Neuronal stem cell (in vitro differentiated cells): Measurements from ENCODE around the gene C1orf198.
A peak's percentile ranks its signal among the peaks of the same experiment; 100 is the strongest.

Experiments
- DNase-seq: peaks from one replicate; pipeline ENCODE4 v3.0.0-alpha.2; 2013; ENCODE audit warnings: low spot score
- H2AFZ ChIP-seq: one replicate; pipeline ENCODE4 v1.6.1; 2013; ENCODE audit warnings: mild to moderate bottlenecking, low read length, inconsistent platforms
- H2AK5ac ChIP-seq: 2 replicates; pipeline ENCODE4 v1.6.1; 2013; ENCODE audit warnings: low read depth, mild to moderate bottlenecking, inconsistent platforms, low read length, moderate library complexity, mixed read lengths
- H2BK120ac ChIP-seq: 2 replicates; pipeline ENCODE4 v1.6.1; 2013; ENCODE audit warnings: low read depth, mild to moderate bottlenecking, inconsistent platforms, low read length, moderate library complexity, mixed read lengths
- H2BK12ac ChIP-seq: one replicate; pipeline ENCODE4 v1.6.1; 2013; ENCODE audit warnings: low read length, inconsistent platforms
- H2BK15ac ChIP-seq: 2 replicates; pipeline ENCODE4 v1.6.1; 2013; ENCODE audit warnings: mild to moderate bottlenecking, low read length, inconsistent platforms, mixed read lengths
- H2BK5ac ChIP-seq: one replicate; pipeline ENCODE4 v1.6.1; 2013; ENCODE audit warnings: inconsistent platforms, mild to moderate bottlenecking, low read length, moderate library complexity
- H3K14ac ChIP-seq: one replicate; pipeline ENCODE4 v1.6.1; 2013; ENCODE audit warnings: low read length, inconsistent platforms
- H3K18ac ChIP-seq: 2 replicates; pipeline ENCODE4 v1.6.1; 2013; ENCODE audit warnings: low read length, inconsistent platforms
- H3K23ac ChIP-seq: 2 replicates; pipeline ENCODE4 v1.6.1; 2013; ENCODE audit warnings: low read depth, mild to moderate bottlenecking, mixed read lengths, low read length, inconsistent platforms; ENCODE audit not compliant: poor library complexity
- H3K27ac ChIP-seq: replicated peaks from 3 replicates; pipeline ENCODE4 v1.5.1; 2013; ENCODE audit warnings: low read length, inconsistent platforms
- H3K27me3 ChIP-seq, 3 experiments: 2 replicates each; pipeline ENCODE4 v1.6.1; 2013; ENCODE audit warnings: low read length in 3 of 3, mild to moderate bottlenecking in 2 of 3, inconsistent platforms in 1 of 3, low read depth in 1 of 3, mixed read lengths in 1 of 3, moderate library complexity in 1 of 3; ENCODE audit not compliant: control insufficient read depth in 3 of 3, insufficient read depth in 3 of 3
- H3K36me3 ChIP-seq, 2 donors: replicated peaks in 1 of 2; 2 replicates each; pipeline ENCODE4 v1.6.1; 2013; ENCODE audit warnings: low read length in 2 of 2; ENCODE audit not compliant: control insufficient read depth in 2 of 2, insufficient read depth in 2 of 2
- H3K4ac ChIP-seq: 2 replicates; pipeline ENCODE4 v1.6.1; 2013; ENCODE audit warnings: inconsistent platforms, mild to moderate bottlenecking, low read length, moderate library complexity
- H3K4me1 ChIP-seq, 2 donors: 1 replicate in 1 of 2; 2 replicates in 1 of 2; pipeline ENCODE4 v1.6.1; 2013; ENCODE audit warnings: low read length in 2 of 2, low read depth in 1 of 2; ENCODE audit not compliant: control insufficient read depth in 2 of 2, insufficient read depth in 1 of 2
- H3K4me2 ChIP-seq: one replicate; pipeline ENCODE4 v1.6.1; 2013; ENCODE audit warnings: mild to moderate bottlenecking, low read length, inconsistent platforms; ENCODE audit not compliant: insufficient read depth, poor library complexity, severe bottlenecking
- H3K4me3 ChIP-seq, 2 donors: 2 replicates each; pipeline ENCODE4 v1.5.1; 2013; ENCODE audit warnings: low read length in 2 of 2, mild to moderate bottlenecking in 2 of 2, inconsistent platforms in 1 of 2, moderate library complexity in 1 of 2
- H3K79me1 ChIP-seq: one replicate; pipeline ENCODE4 v1.6.1; 2013; ENCODE audit warnings: low read depth, mild to moderate bottlenecking, inconsistent platforms, low read length, moderate library complexity
- H3K9ac ChIP-seq: one replicate; pipeline ENCODE4 v1.6.1; 2013; ENCODE audit warnings: mild to moderate bottlenecking, low read depth, low read length, inconsistent platforms; ENCODE audit not compliant: poor library complexity
- H3K9me3 ChIP-seq, 2 donors: replicated peaks in 1 of 2; 2 replicates each; pipeline versions ENCODE3 to v1.6.1; 2013; ENCODE audit warnings: low read length in 2 of 2, mild to moderate bottlenecking in 2 of 2, inconsistent platforms in 1 of 2, low read depth in 1 of 2, mixed read lengths in 1 of 2, moderate library complexity in 1 of 2; ENCODE audit not compliant: control insufficient read depth in 2 of 2, insufficient read depth in 1 of 2
- H4K8ac ChIP-seq: one replicate; pipeline ENCODE4 v1.6.1; 2013; ENCODE audit warnings: low read depth, mild to moderate bottlenecking, inconsistent platforms, low read length, moderate library complexity
- H4K91ac ChIP-seq: one replicate; pipeline ENCODE4 v1.6.1; 2013; ENCODE audit warnings: low read length, low read depth, mild to moderate bottlenecking, inconsistent platforms; ENCODE audit not compliant: poor library complexity
- WGBS, 2 donors: extraction: QIAGEN DNeasy Blood & Tissue Kit; methylation state at CpG; one replicate each; pipeline ENCODE4 v1.1.7; 2013; ENCODE audit warnings: missing lambda C conversion rate in 2 of 2, mixed read lengths in 1 of 2; ENCODE audit not compliant: insufficient read length in 2 of 2, insufficient replicate concordance in 1 of 2; ENCODE audit errors: extremely low coverage in 2 of 2; 5-methylcytosine and 5-hydroxymethylcytosine counted together

Gene C1orf198

GRCh38 chr1:230894032-230894431 lies 25.7 kb upstream of the C1orf198 start:
- H2BK5ac ChIP-seq = no peak overlapping the region
- no peak overlapping the region for H3K4me2 ChIP-seq
- no peak overlapping the region for H3K9ac ChIP-seq
- H2BK15ac ChIP-seq = no peak overlapping the region
- no peak overlapping the region for H4K8ac ChIP-seq
- H2AK5ac ChIP-seq = no peak overlapping the region
- H3K4ac ChIP-seq = no peak overlapping the region
- no peak overlapping the region for H2AFZ ChIP-seq
- no peak overlapping the region for H4K91ac ChIP-seq
- no peak overlapping the region for H3K27ac ChIP-seq
- H3K14ac ChIP-seq = no peak overlapping the region
- H2BK12ac ChIP-seq = no peak overlapping the region
- no peak overlapping the region for H2BK120ac ChIP-seq
- H3K36me3 ChIP-seq = no peaks in the 10 kb centered on the region
- H3K9me3 ChIP-seq = no peaks in the 10 kb centered on the region
- DNase-seq = no peak
- WGBS, 2 donors = no CpG with 5 or more reads among the region's 6 CpGs
- H3K18ac ChIP-seq = peak overlapping the region; percentile 65
- H3K4me1 ChIP-seq = peaks cover 7 to 8% of the 10 kb centered on the region in 2 donors
- no peak overlapping the region for H3K23ac ChIP-seq
- H3K79me1 ChIP-seq = no peaks in the 10 kb centered on the region
- H3K4me3 ChIP-seq = no peak overlapping the region
- no peaks in the 10 kb centered on the region for H3K27me3 ChIP-seq

GRCh38 chr1:230892018-230892491 lies 23.7 kb upstream of the C1orf198 start:
- Histone ChIP-seq H3K18ac (no peak overlapping the region), H3K4me3 (no peak overlapping the region), H3K4me1 (peaks cover 7 to 9% of the 10 kb centered on the region in 2 donors), H3K4me2 (no peak overlapping the region), H3K36me3 (no peaks in the 10 kb centered on the region), H2BK12ac (no peak overlapping the region), H3K79me1 (no peaks in the 10 kb centered on the region), H3K14ac (no peak overlapping the region), H3K9me3 (no peaks in the 10 kb centered on the region), H2AFZ (peak overlapping the region; percentile 58), H2BK120ac (no peak overlapping the region), H4K8ac (no peak overlapping the region), H3K4ac (no peak overlapping the region), H2AK5ac (no peak overlapping the region), H3K9ac (no peak overlapping the region), H3K27me3 (no peaks in the 10 kb centered on the region), H4K91ac (no peak overlapping the region), H3K27ac (no peak overlapping the region), H2BK15ac (no peak overlapping the region), H2BK5ac (no peak overlapping the region), H3K23ac (no peak overlapping the region)
- DNase-seq = no peak
- no CpG with 5 or more reads among the region's 6 CpGs for WGBS, 2 donors

GRCh38 chr1:230891413-230891812 lies 23.1 kb upstream of the C1orf198 start:
- no peak overlapping the region for H3K9ac ChIP-seq
- no peaks in the 10 kb centered on the region for H3K27me3 ChIP-seq
- peak overlapping the region; percentile 58 for H2AFZ ChIP-seq
- no peak overlapping the region for H4K91ac ChIP-seq
- no peak overlapping the region for H2BK12ac ChIP-seq
- H2BK120ac ChIP-seq = no peak overlapping the region
- no peak overlapping the region for H3K27ac ChIP-seq
- H3K9me3 ChIP-seq = no peaks in the 10 kb centered on the region
- peak; percentile 43 for DNase-seq
- WGBS, 2 donors = no CpG with 5 or more reads among the region's 2 CpGs
- peaks cover 7 to 9% of the 10 kb centered on the region in 2 donors for H3K4me1 ChIP-seq
- H3K18ac ChIP-seq = no peak overlapping the region
- H4K8ac ChIP-seq = no peak overlapping the region
- no peak overlapping the region for H3K4me3 ChIP-seq
- H2BK5ac ChIP-seq = no peak overlapping the region
- H3K36me3 ChIP-seq = no peaks in the 10 kb centered on the region
- no peak overlapping the region for H3K14ac ChIP-seq
- H2BK15ac ChIP-seq = no peak overlapping the region
- H3K4me2 ChIP-seq = no peak overlapping the region
- no peak overlapping the region for H2AK5ac ChIP-seq
- H3K23ac ChIP-seq = no peak overlapping the region
- no peak overlapping the region for H3K4ac ChIP-seq
- no peaks in the 10 kb centered on the region for H3K79me1 ChIP-seq

GRCh38 chr1:230884646-230885045 lies 16.3 kb upstream of the C1orf198 start:
- H3K4me3 ChIP-seq = no peak overlapping the region
- H2BK5ac ChIP-seq = no peak overlapping the region
- H3K18ac ChIP-seq = no peak overlapping the region
- H3K27ac ChIP-seq = no peak overlapping the region
- H4K8ac ChIP-seq = no peak overlapping the region
- H3K36me3 ChIP-seq = no peaks in the 10 kb centered on the region
- H3K4me1 ChIP-seq = peaks cover 0 to 5% of the 10 kb centered on the region in 2 donors
- no peak overlapping the region for H3K14ac ChIP-seq
- no CpG with 5 or more reads among the region's 2 CpGs for WGBS, 2 donors
- H2AK5ac ChIP-seq = no peak overlapping the region
- no peaks in the 10 kb centered on the region for H3K27me3 ChIP-seq
- no peaks in the 10 kb centered on the region for H3K79me1 ChIP-seq
- no peak overlapping the region for H2BK12ac ChIP-seq
- H2AFZ ChIP-seq = no peak overlapping the region
- no peak overlapping the region for H4K91ac ChIP-seq
- no peak overlapping the region for H3K9ac ChIP-seq
- H2BK15ac ChIP-seq = no peak overlapping the region
- H3K4ac ChIP-seq = no peak overlapping the region
- no peak overlapping the region for H2BK120ac ChIP-seq
- H3K9me3 ChIP-seq = peaks cover 3 to 12% of the 10 kb centered on the region in 2 donors
- DNase-seq = no peak
- H3K4me2 ChIP-seq = no peak overlapping the region
- H3K23ac ChIP-seq = no peak overlapping the region
